ENCODE measurements around the gene PROCR.

The PROCR gene

GRCh38 chr20:35133735-35134134 is 38.1 kb upstream of the PROCR start:
- DNase-seq (ENCODE audit: low read depth): no peak
- no peak overlapping the region for H3K4me3 ChIP-seq (ENCODE audit: low read depth, low read length)
- no peak for TF ChIP-seq CTCF (IDR thresholded peaks at IDR 0.05; ENCODE audit: low read depth, low read length, missing control alignments)

GRCh38 chr20:35134472-35134871 is 37.4 kb upstream of the PROCR start:
- no peak for TF ChIP-seq CTCF (IDR thresholded peaks at IDR 0.05; ENCODE audit: low read depth, low read length, missing control alignments)
- no peak overlapping the region for H3K4me3 ChIP-seq (ENCODE audit: low read depth, low read length)
- no peak for DNase-seq (ENCODE audit: low read depth)

- no peak overlapping the region for H3K4me3 ChIP-seq (ENCODE audit: low read depth, low read length)
- no peak for DNase-seq (ENCODE audit: low read depth)
- no peak for TF ChIP-seq CTCF (IDR thresholded peaks at IDR 0.05; ENCODE audit: low read depth, low read length, missing control alignments)
Measured at GRCh38 chr20:35134880-35135279, 37.0 kb upstream of the PROCR start.

- H3K4me3 ChIP-seq (ENCODE audit: low read depth, low read length): no peak overlapping the region
- TF ChIP-seq CTCF (IDR thresholded peaks at IDR 0.05; ENCODE audit: low read depth, low read length, missing control alignments): no peak
- DNase-seq (ENCODE audit: low read depth): no peak
Measured at GRCh38 chr20:35135867-35136586, 35.8 kb upstream of the PROCR start.

- H3K4me3 ChIP-seq (ENCODE audit: low read depth, low read length): no peak overlapping the region
- no peak for DNase-seq (ENCODE audit: low read depth)
- no peak for TF ChIP-seq CTCF (IDR thresholded peaks at IDR 0.05; ENCODE audit: low read depth, low read length, missing control alignments)
Measured at GRCh38 chr20:35144694-35145093, 27.2 kb upstream of the PROCR start.

GRCh38 chr20:35145141-35145564 is 26.7 kb upstream of the PROCR start:
- H3K4me3 ChIP-seq (ENCODE audit: low read depth, low read length): no peak overlapping the region
- DNase-seq (ENCODE audit: low read depth): no peak
- peak; percentile 51 for TF ChIP-seq CTCF (IDR thresholded peaks at IDR 0.05; ENCODE audit: low read depth, low read length, missing control alignments)

- no peak for DNase-seq (ENCODE audit: low read depth)
- TF ChIP-seq CTCF (IDR thresholded peaks at IDR 0.05; ENCODE audit: low read depth, low read length, missing control alignments): no peak
- H3K4me3 ChIP-seq (ENCODE audit: low read depth, low read length): peak overlapping the region; percentile 72
Measured at GRCh38 chr20:35146299-35146919, 25.5 kb upstream of the PROCR start.

Data from GM12864 (cell line).